Panc1 (cell line): ENCODE results near the gene GABRG3.

Experiments used
- POLR2AphosphoS5 ChIP-seq: IDR thresholded peaks from 2 replicates; pipeline ENCODE4 v1.6.1; 2012; ENCODE audit warnings: mild to moderate bottlenecking, low read depth, low read length, moderate library complexity
- SIN3A ChIP-seq: IDR thresholded peaks from 2 replicates; pipeline ENCODE4 v1.6.1; 2012; ENCODE audit warnings: low read depth, mild to moderate bottlenecking, low read length, moderate library complexity, borderline replicate concordance; ENCODE audit not compliant: insufficient read depth
- TF ChIP-seq, protein P1 (sequence below): fragments of 450-650 bp; IDR thresholded peaks from 2 replicates; pipeline ENCODE4 v1.5.1; 2017; ENCODE audit warnings: mild to moderate bottlenecking
- TF ChIP-seq, protein P2 (sequence below), 2 experiments: IDR thresholded peaks; 2 replicates each; pipeline ENCODE4 v1.6.1; 2011 to 2012; ENCODE audit warnings: low read depth in 2 of 2, control low read depth in 1 of 2, low read length in 1 of 2, mild to moderate bottlenecking in 1 of 2, moderate library complexity in 1 of 2; ENCODE audit not compliant: insufficient read depth in 1 of 2

GRCh38 chr15:27459836-27460235, 488.9 kb downstream of the GABRG3 start:
- TF ChIP-seq, protein P1, sequence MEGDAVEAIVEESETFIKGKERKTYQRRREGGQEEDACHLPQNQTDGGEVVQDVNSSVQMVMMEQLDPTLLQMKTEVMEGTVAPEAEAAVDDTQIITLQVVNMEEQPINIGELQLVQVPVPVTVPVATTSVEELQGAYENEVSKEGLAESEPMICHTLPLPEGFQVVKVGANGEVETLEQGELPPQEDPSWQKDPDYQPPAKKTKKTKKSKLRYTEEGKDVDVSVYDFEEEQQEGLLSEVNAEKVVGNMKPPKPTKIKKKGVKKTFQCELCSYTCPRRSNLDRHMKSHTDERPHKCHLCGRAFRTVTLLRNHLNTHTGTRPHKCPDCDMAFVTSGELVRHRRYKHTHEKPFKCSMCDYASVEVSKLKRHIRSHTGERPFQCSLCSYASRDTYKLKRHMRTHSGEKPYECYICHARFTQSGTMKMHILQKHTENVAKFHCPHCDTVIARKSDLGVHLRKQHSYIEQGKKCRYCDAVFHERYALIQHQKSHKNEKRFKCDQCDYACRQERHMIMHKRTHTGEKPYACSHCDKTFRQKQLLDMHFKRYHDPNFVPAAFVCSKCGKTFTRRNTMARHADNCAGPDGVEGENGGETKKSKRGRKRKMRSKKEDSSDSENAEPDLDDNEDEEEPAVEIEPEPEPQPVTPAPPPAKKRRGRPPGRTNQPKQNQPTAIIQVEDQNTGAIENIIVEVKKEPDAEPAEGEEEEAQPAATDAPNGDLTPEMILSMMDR: no peak
- TF ChIP-seq POLR2AphosphoS5: no peak
- TF ChIP-seq, protein P2, sequence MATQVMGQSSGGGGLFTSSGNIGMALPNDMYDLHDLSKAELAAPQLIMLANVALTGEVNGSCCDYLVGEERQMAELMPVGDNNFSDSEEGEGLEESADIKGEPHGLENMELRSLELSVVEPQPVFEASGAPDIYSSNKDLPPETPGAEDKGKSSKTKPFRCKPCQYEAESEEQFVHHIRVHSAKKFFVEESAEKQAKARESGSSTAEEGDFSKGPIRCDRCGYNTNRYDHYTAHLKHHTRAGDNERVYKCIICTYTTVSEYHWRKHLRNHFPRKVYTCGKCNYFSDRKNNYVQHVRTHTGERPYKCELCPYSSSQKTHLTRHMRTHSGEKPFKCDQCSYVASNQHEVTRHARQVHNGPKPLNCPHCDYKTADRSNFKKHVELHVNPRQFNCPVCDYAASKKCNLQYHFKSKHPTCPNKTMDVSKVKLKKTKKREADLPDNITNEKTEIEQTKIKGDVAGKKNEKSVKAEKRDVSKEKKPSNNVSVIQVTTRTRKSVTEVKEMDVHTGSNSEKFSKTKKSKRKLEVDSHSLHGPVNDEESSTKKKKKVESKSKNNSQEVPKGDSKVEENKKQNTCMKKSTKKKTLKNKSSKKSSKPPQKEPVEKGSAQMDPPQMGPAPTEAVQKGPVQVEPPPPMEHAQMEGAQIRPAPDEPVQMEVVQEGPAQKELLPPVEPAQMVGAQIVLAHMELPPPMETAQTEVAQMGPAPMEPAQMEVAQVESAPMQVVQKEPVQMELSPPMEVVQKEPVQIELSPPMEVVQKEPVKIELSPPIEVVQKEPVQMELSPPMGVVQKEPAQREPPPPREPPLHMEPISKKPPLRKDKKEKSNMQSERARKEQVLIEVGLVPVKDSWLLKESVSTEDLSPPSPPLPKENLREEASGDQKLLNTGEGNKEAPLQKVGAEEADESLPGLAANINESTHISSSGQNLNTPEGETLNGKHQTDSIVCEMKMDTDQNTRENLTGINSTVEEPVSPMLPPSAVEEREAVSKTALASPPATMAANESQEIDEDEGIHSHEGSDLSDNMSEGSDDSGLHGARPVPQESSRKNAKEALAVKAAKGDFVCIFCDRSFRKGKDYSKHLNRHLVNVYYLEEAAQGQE (IDR thresholded peaks at IDR 0.05; ENCODE audit: insufficient read depth in 1 of 2, low read depth in 2 of 2, low read length in 1 of 2): no peak
- no peak for TF ChIP-seq SIN3A
